GM13977 (cell line): Measurements from ENCODE around the gene KLRG1.

Experiments used
- DNase-seq: peaks from one replicate; pipeline ENCODE4 v3.0.0; 2012; ENCODE audit warnings: low spot score
- in situ Hi-C: fragments of 300-500 bp; cut with MboI; formaldehyde crosslinking; loops from one replicate; pipeline ENCODE4 v1.12.0; 2022; ENCODE audit warnings: low sequenced_read_pairs, low pct_unique_long_range_greater_than_20kb, mixed read lengths, inconsistent platforms; ENCODE audit not compliant: unreplicated experiment
- TF ChIP-seq, protein P1 (sequence below): IDR thresholded peaks from 2 replicates; pipeline ENCODE4 v1.5.1; 2012; ENCODE audit warnings: mild to moderate bottlenecking, control low read depth; ENCODE audit not compliant: insufficient read depth; ENCODE audit errors: extremely low read depth, missing control alignments

The KLRG1 gene

DNA sequence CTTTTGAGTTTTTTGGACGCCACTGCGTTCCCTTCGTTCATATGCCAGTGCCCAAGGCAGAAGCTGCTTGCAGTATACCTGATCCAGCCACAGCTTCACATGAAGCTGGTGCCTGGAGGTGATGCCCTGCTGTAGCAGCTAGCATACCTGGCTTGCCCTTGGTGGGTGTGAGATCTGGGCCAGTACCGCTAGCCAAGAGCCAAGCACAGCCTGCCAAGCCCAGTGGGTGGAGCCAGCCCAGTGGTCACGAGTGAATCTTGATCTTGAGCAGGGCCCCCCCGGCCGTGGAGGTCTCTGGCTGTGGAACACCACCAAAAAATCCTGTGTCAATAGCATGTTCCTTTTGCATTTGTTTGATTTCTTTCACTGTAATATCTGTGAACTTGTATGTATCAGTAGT is 32.6 kb upstream of the KLRG1 start:
- TF ChIP-seq, protein P1, sequence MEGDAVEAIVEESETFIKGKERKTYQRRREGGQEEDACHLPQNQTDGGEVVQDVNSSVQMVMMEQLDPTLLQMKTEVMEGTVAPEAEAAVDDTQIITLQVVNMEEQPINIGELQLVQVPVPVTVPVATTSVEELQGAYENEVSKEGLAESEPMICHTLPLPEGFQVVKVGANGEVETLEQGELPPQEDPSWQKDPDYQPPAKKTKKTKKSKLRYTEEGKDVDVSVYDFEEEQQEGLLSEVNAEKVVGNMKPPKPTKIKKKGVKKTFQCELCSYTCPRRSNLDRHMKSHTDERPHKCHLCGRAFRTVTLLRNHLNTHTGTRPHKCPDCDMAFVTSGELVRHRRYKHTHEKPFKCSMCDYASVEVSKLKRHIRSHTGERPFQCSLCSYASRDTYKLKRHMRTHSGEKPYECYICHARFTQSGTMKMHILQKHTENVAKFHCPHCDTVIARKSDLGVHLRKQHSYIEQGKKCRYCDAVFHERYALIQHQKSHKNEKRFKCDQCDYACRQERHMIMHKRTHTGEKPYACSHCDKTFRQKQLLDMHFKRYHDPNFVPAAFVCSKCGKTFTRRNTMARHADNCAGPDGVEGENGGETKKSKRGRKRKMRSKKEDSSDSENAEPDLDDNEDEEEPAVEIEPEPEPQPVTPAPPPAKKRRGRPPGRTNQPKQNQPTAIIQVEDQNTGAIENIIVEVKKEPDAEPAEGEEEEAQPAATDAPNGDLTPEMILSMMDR: no peak
- in situ Hi-C loops: no loop called here
- no peak for DNase-seq

DNA sequence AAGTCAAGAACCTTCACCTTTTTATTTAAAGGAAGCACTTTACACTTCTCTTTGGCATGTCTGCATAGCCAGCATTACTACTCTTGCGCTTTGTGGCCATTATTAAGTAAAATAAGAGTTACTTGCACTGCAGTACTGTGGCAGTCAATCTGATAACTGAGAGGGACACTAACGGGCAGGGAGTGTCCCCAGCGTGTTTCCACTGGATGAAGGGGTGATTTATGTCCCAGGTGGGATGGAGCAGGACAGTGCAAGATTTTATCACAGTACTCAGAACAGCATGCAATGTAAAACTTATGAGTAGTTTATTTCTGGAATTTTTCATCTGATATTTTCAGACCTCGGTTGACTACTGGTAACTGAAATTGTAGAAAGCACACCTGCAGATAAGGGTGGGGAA is 31.8 kb upstream of the KLRG1 start:
- DNase-seq: no peak
- TF ChIP-seq, protein P1: no peak
- in situ Hi-C loops: no loop called here

DNA sequence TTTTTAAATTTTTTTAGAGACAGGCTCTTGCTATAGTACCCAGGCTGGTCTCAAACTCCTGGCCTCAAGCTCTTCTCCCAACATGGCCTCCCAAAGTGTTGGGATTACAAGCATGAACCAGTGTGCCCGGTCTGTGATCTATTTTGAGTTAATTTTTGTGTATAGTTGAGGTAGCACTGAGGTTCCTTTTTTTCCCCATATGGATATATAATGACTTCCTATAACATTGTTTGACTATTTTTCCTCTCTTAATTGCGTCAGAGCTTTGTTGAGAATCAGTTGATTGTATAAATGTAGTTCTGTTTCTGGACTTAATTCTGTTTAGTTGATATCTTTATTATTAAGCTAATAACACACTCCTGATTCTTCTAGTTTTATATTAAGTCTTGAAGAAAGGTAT is 31.3 kb upstream of the KLRG1 start:
- TF ChIP-seq, protein P1: no peak
- in situ Hi-C loops: no loop called here
- no peak for DNase-seq

DNA sequence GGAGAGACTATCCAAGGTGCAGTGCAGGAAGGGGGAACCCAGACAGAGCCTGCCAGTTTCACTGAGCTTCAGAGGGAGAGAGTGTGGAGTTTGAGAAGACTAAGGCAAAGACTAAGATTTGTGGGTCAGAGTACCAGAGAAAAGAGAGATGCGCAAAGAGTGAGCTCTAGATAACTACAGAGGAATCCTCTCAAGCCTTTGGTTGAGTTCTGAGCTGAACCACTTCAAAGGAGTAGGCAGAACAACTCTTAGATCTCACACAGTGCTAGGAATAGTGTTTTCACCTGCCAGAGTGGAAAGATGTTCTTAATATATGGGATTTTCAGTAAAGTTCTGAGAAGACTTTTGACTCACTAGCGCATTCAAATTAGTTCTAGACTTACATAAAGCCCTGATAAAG is 29.2 kb upstream of the KLRG1 start:
- TF ChIP-seq, protein P1: no peak
- DNase-seq: no peak
- in situ Hi-C loops: no loop called here

DNA sequence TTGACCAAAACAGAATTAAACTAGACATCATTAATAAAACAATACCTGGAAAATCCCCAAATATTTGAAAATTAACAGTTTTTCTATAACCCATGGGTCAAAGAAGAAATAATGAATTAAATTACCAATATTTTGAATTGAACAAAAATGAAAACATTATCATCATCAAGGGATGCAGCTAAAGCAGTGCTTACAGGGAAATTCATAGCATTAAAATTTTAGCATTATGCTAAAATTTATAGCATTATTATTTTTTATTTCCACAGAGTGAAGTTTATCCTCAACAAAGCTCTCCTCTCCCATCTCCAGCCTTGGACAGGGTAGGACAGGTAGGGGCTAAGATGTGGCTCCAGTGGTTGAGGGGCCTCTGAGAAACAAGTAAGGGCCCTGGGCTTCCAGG is 20.6 kb upstream of the KLRG1 start:
- no peak for DNase-seq
- in situ Hi-C loops: no loop called here
- TF ChIP-seq, protein P1: no peak

DNA sequence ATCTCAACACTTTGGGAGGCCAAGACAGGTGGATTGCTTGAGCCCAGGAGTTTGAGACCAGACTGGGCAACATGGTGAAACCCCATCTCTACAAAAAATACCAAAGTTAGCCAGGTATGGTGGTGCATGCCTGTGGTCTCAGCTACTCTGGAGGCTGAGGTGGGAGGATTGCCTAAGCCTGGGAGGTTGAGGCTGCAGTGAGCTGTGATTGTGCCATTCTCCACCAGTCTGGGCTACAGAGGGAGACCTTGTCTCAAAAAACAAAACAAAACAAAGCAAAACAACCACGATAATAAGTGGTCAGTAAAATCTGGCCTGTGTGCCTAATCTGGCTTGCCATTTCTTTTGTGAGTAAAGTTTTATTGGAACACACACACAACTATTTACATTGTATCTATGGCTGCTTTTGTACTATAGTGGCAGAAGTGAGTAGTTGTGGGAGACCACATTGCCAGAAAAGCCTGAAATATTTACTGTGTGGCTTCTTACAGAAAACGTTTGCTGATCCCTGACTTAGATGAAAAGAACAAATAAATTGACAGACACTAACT is 19.4 kb upstream of the KLRG1 start:
- TF ChIP-seq, protein P1: no peak
- in situ Hi-C loops: no loop called here
- DNase-seq: no peak

DNA sequence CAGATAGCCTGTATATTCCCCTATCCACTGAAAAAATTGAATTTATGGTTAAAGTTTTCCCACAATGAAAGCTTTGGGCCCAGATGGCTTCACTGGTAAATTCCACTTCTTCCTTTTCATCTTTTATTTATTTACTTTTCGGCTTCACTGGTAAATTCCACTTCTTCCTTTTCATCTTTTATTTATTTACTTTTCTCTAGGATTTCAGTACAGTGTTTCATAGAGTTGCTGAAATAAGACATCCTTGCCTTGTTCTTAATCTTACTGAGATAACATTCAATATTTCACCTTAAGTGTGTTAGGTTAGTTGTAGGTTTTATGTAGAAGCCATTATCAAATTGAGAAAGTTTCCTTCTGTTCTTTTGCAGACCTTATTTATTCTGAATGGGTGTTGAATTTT is 18.9 kb upstream of the KLRG1 start:
- in situ Hi-C loops: no loop called here
- TF ChIP-seq, protein P1: no peak
- DNase-seq: no peak
